DMS153 treated with DMSO at 0.1 percent for 48 hours (cell line): Measurements from ENCODE around the gene TMEM38B.
"Not testable (repeated sequence)": the region's sequence is repeated elsewhere in the genome, so short reads cannot be mapped to it uniquely, and the experiment has no call there.

Experiments
- DNase-seq: peaks from one replicate; lab custom pipeline; 2025; ENCODE audit not compliant: unreplicated experiment; lab: John Stamatoyannopoulos, UW

TMEM38B gene

GRCh38 chr9:105681313-105681712 lies 13.0 kb upstream of the TMEM38B start:
- no peak for DNase-seq

DNA sequence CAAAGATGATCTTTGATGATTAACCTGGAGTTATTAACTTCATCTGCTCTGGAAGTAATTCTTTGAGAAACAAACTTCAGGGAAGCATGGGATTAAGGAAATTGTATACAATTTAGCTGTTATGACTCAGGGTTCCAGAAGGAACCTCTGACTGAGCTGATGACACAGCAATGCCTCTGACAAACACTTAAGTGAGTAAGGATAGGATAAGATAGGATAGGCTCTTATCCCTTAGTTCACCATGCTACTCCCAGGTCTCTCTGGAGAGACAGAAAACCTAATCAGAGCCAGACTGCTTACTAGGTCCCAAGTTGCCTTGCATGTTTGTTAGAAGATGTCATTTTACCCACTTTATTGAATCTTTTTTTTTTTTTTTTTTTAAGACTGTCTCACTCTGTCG lies 12.6 kb upstream of the TMEM38B start:
- no peak for DNase-seq

DNA sequence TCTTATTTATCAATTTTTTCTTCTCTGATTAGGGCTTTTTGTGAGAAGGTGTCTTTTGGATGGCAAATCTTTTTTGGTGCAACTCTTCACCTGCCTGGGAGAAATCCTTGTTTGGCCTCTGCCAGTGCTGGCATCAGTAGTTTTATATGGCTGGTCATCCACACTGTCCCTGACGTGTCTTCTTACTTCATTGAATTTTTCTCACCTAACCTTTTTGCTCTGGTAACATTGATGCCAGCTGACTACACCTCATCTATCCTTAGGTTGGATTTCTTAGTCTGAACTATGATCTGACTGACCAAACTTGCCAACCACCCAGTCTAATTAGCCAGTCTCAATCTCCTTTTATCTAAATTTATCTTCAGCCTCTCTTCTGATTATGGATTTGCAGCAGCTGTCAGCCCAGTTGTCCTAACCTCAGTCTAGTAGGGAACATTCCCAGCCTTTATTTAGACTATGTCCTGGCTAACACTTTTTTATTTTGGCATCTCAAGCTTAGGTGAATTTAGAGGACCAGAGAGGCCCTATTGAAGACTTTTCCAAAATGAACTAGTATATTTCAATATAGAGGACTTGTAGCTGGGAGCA lies 10.6 kb upstream of the TMEM38B start:
- DNase-seq: no peak

DNA sequence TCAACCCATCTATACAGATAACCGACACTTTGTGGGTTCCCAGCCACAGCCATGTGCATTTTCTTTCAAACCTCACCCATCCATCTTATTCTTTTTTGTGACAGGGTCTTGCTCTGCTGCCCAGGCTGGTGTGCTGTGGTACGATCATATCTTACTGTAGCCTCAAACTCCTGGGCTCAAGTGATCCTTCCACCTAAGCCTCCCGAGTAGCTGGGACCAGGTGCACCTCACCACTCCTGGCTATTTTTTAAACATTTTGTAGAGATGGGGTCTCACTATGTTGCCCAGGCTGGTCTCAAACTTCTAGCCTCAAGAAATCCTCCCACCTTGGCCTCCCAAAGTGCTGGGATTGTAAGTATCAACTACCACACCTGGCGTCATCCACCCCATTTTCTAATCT lies 7.4 kb upstream of the TMEM38B start:
- no peak for DNase-seq

- peak; percentile 10 for DNase-seq
These were observed 3.6 kb upstream of the TMEM38B start for GRCh38 chr9:105690742-105691141.

- DNase-seq: peak; percentile 12
These were observed 729 bp upstream of the TMEM38B start for GRCh38 chr9:105693435-105694189.

GRCh38 chr9:105694848-105695581 lies 674 bp downstream of the TMEM38B start:
- DNase-seq: peak; percentile 61

DNA sequence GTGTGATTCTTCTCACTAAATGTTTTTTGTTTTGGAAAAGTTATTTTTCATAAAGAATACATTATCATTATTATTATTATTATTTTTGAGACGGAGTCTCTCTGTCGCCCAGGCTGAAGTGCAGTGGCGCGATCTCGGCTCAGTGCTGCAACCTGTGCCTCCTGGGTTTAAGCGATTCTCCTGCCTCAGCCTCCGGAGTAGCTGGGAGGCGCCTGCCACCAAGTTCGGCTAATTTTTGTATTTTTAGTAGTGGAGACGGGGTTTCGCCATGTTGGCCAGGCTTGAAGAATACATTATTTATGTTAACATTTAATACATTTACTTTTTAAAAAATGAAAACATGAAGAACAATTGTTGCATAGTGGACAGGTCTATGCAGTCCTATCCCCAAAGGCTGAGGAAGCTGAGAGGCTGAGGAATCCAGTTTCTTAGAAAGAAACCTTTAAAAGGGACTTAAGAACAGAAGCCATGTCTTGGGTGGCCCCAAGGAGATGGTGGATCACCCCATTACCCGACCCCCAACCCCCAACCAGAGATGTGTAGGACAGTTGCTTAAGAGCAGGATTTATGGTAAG lies 2.0 kb downstream of the TMEM38B start:
- no peak for DNase-seq

- DNase-seq: no peak
These were observed 3.5 kb downstream of the TMEM38B start for GRCh38 chr9:105697871-105698270.

GRCh38 chr9:105698348-105698870 lies 4.1 kb downstream of the TMEM38B start:
- no peak for DNase-seq

GRCh38 chr9:105700668-105701067 lies 6.3 kb downstream of the TMEM38B start:
- no peak for DNase-seq

- DNase-seq: no peak
These were observed 6.8 kb downstream of the TMEM38B start for GRCh38 chr9:105701145-105701544.

DNA sequence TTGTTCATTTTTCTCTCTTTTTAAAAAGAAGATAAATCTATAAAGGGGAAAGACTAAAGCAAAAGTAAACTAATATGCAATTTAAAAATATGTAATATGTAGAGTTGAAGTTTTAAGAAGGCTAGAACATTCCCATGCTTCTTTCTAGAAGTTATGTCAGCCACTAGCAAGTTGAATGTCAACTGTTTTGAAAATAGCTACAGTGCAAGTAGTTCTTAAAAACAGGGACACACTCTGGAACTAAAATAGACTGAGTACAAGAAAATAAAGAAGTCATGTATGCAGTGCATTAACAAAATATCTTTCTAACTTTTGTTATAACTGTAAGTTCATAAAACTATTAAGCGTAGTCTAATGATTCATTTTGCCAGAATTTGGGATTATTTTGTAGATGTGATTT lies 7.9 kb downstream of the TMEM38B start:
- DNase-seq: no peak

- DNase-seq: not testable (repeated sequence)
These were observed 9.3 kb downstream of the TMEM38B start for GRCh38 chr9:105703638-105704037.

DNA sequence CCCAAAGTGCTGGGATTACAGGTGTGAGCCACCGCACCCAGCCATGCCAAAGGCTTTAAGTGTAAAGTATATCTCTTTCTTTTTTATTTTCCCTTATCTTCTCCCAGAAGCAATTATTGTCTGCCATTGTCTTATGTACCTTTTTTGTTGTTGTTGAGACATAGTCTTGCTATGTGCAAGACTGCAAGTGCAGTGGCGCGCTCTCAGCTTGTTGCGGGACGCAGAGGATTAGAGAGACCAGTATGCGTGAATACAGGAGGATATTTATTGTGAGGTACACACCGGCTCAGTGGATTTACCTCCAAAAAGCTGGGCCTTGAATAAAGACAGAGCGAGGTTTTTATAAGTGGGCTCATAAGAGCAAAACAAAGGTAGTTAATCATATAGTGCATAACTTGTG lies 11.8 kb downstream of the TMEM38B start:
- DNase-seq: no peak

GRCh38 chr9:105708405-105708804 lies 14.1 kb downstream of the TMEM38B start:
- DNase-seq: no peak

- no peak for DNase-seq
These were observed 16.3 kb downstream of the TMEM38B start for GRCh38 chr9:105710638-105711037.

DNA sequence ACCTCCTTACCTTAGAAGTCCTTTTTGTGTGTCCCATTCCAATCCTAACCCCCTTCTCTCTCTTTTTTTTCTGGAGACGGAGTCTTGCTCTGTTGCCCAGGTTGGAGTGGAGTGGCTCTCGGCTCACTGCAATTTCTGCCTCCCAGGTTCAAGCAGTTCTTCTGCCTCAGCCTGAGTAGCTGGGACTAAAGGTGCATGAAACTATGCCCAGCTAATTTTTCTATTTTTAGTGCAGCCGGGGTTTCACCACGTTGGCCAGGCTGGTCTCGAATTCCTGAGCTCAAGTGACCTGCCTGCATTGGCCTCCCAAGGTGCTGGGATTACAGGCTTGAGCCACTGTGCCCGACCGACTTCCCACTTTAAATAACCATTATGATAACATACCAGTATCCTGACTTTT lies 17.5 kb downstream of the TMEM38B start:
- DNase-seq: no peak

- no peak for DNase-seq
These were observed 18.0 kb downstream of the TMEM38B start for GRCh38 chr9:105712297-105712696.

DNA sequence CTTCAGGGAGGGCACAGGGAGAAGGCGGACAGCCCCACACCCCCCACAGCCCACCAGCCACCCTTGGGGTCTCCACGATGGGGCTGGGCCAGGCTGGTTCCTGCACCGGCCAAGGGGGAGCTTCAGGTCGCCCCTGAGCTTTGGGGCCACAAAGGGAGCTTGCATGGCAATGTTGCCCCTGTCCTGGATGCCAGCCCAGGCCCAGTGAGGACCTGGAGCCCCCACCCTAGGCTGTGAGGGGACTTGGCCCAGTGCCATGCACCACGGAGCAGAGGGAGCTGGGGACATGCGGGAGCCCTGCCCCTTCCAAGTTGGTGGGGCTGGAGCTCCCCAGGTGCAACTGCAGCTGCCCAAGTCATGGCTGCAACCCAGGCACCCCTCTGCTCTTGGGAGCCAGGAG lies 18.4 kb downstream of the TMEM38B start:
- DNase-seq: no peak

- DNase-seq: no peak
These were observed 19.1 kb downstream of the TMEM38B start for GRCh38 chr9:105713260-105714019.
